Measurements from ENCODE around the gene CFAP45.

CFAP45 gene

GRCh38 chr1:159860456-159860855 lies 39.5 kb downstream of the CFAP45 start:
- intact Hi-C loops (cut with DNase I), result no loop called here
- DNase-seq, result no peak

GRCh38 chr1:159859767-159860322 lies 40.1 kb downstream of the CFAP45 start:
- intact Hi-C loops (cut with DNase I), result no loop called here
- no peak for DNase-seq

DNA sequence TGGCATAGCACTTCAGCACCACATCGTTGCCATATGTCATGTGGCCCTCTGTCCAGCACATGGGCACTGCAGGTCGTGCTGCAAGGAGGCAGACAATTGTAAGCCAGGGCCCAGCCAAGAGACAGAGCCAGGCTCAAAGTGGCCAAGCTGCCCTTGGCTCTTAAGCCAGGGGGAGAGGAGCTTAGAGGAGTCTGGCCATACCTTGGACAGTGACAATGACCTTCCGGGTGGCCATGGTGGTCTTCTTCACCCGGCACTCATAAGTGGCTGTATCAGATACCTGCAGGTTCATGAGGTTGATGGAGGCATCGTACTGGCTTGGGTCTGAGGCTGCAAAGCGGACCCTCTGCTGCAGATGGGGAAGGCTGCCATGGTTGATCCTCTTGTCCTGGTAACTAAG lies 42.1 kb downstream of the CFAP45 start:
- DNase-seq, result no peak
- intact Hi-C loops (cut with DNase I), result no loop called here

DNA sequence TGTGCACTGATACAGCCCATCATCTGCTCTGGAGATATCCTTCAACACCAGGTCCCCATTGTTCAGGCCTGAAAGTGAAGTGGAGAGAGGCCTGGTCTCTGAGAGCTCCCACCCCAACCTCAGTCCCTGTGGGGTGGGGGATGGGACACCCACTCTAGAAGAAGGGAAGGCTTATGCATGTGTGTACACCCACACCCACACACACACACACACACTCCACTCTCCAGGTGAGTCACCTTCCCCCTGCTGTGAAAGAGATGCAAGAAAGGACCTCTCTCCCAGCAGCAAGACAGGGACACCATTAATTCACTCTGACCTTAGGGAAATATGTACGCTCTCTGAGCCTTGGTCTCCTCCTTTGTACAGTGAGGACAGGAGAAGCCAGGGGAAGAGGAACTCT lies 43.4 kb downstream of the CFAP45 start:
- no peak for DNase-seq
- intact Hi-C loops (cut with DNase I), result no loop called here

- intact Hi-C loops (cut with DNase I), result no loop called here
- no peak for DNase-seq
These were observed 44.3 kb downstream of the CFAP45 start for GRCh38 chr1:159855709-159856108.

DNA sequence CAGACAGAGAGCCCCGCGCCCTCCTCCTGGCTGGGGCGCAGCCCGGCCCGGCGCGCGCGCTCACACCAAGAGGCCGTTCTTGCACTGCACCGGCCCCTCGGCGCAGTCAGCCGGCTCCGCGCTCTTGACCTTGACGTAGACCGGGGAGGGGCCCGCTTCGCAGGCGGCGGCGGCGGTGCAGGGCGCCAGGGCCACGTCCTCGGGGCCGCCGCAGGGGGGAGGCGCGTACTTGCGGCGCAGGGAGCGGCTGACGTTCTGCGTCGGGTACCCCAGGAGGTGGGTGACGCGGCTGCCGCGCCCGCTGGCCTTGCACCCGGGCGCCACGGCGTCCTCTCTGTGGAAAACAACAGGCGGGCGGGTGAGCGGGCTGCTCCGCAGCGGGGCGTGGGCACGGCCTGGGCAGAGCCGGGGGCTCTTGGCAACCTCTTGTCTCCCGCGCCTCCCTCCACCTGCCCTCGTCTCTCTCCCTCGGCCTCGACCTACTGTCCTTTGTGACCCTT lies 45.2 kb downstream of the CFAP45 start:
- intact Hi-C loops (cut with DNase I), result loop anchor here (1.0 to 5.0 kb wide), 2 partner anchors 57 to 74 kb away; partner anchors contain the start of gene DUSP23
- DNase-seq, result peak; percentile 48 to 97 (median 80)

DNA sequence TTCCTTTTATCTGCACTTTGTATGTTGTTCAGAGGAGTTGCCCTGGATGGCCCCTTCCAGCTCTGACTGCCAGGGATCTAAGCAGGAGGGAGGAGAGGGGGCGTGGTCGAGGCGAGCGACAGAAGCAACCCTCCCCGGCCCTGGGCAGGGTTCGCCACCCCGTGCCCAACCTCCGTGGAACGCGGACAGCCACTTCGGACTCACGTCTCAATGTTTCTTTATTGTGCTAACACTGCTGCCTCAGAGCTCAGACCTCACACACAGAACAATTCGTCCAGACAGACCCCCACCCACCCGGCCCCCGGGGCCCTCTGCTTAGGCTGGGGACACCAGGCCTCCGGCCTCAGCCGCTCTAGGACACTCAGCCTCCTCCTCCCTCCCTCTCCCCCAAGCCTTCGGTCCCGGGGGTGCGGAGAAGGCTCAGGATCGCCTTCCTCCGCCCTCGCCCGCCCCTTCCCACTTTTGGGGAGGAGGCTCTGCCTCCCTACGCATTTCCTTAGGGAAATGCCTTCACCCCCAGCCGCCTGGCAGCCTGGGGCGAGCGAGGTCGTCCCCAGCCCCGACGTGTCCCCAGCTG lies 45.8 kb downstream of the CFAP45 start:
- intact Hi-C loops (cut with DNase I), result loop anchor here (1.0 to 5.0 kb wide), 2 partner anchors 57 to 74 kb away; partner anchors contain the start of gene DUSP23
- DNase-seq, result peak; percentile 38 to 93 (median 64)

DNA sequence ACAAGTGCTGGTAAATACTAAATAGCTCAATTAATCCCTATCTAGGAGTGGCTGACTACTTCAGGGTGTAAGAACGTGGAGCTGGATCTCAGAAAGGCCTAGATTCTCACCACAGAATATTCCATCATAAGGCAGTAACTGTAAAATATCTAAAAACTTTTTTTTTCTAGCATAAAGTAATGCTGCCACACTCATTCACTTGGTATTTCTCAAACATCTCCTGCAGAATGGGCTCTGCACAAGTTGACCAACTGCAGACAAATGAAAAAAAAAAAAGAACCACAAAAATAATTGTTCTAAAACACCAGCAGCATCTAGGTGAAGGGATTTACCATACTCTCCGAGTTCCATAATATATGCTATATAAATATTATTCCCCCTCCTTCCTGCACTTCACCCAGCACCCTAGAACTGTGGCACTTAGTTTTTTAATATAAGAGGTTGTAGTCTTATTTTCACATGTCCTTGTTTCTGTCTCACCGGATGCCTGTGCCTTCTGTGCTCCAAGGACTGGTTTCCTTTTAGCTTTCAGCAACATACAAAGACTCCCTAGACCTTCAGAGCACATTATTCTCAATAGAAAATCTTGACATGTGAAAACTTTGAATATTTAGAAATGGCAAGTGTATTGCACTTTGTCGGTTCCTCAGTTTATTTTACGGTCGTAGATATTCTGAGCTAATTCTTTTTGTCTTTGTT lies 46.4 kb downstream of the CFAP45 start:
- DNase-seq, result no peak
- intact Hi-C loops (cut with DNase I), result loop anchor here (1.0 to 5.0 kb wide), 2 partner anchors 56 to 73 kb away; partner anchors contain the start of gene DUSP23

DNA sequence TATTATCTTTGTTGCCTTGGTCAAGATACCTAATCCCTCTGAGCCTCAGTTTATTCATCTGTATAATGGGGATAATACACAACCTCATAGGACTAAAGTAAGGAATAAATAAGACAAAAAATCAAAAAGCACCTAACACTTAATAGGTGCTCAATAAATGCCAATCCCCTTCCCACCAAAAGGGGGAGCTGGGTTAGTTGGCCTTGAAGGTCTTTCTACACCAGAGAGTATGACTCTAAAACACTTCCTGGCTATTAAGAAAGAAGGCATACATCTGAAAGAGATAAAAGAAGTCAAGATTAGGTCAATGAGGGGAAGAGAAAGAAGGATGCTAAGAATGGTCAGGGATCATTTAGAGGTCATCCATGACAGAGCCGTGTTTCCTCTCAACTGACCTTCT lies 48.6 kb downstream of the CFAP45 start:
- intact Hi-C loops (cut with DNase I), result loop anchor here (5.0 kb wide), 1 partner anchor 54 kb away; no protein-coding TSS in a partner anchor
- no peak for DNase-seq

DNA sequence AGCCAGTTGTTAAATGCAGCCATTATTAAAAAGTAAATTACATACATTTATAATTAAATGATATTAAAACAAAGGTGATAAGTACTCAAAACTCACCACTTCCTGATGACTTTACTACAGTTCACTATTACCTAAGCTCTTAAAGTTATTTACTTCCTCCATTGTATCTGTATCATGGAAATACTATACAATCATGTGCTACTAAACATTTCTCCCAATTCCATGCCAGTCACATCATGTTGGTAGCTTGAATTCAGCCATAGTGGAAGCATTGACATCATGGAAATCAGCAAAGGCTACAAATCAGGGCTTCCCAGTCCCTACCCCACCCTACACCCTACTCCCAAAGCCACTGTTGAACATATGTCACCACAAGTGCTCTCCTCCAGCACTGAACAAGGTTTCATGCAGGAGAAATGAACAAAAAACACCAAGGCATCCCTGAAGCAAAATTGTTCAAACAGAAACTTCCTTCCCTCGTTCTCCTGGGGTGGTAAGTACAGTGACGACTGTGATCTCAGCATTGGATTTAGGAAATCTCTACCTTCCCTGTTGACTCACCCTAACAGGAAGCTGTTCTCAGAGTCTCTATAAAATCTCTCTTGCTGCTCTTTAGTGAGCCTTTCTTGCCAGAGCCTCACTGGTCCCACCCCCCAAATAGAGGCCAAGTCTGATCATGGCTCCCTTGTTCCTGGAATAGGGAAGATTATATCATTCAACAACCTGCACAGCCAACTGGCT lies 50.2 kb downstream of the CFAP45 start:
- intact Hi-C loops (cut with DNase I), result loop anchor here (5.0 kb wide), 1 partner anchor 52 kb away; no protein-coding TSS in a partner anchor
- DNase-seq, result no peak

DNA sequence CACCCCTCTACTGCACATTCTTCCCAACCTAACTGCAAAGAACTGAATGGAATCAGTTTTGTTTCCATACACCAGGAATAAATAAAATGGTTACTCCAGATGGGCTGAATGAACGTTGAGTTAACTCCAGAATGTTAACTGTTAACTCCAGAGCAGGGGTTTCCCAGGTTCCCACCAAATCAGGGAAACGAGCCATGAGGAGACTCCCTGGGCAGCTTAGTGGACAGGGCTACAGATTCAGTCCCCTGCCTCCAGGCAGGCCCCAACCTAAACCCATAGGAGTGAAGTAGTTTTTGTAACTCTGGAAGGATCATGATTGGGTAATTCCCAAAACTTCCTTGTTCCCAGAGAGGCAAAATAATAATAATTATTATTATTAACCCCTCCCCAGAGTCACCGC lies 51.6 kb downstream of the CFAP45 start:
- intact Hi-C loops (cut with DNase I), result no loop called here
- DNase-seq, result no peak

- DNase-seq, result no peak
- intact Hi-C loops (cut with DNase I), result no loop called here
These were observed 52.7 kb downstream of the CFAP45 start for GRCh38 chr1:159847231-159847630.

DNA sequence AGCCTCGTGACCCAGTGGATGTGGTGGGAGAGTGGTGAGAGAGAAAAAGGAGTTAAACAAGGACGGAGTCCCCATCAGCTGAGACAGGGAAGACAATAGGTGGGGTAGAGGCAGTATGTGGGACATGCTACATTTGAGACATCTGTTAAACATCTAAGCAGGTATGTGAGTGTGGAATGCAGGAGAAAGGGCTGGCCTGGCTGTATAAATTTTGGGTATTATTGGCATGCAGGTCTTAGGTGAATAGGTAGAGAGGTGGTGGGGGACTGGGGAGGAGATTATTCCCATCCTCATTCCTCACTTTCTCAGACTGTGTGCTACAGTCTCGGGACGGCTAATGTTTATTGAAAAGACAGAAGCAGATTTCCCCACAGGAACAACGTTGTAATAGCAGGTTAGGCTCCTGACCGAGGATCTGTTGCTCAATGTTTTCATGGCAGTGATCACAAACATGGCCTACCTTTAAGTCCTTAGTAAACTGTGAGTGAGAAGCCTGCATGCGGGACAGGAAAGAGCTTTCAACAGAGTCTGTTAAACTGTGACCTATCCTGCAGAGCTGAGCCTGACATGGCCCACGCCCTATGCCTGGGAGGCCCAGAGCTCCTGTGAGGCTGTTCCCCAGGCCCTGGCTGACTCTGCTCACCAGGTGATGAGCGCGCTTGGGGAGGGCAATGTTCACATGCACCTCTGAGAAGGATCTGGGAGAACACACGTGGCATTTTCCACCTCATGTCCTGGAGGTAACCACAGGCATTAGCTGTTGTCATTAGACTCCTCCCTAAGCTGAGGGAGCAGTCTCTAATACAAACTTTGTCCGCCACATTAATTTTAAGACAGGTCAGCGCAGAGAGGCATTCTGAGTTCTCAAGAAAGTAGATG lies 54.0 kb downstream of the CFAP45 start:
- DNase-seq, result no peak

GRCh38 chr1:159843459-159843858 lies 56.5 kb downstream of the CFAP45 start:
- intact Hi-C loops (cut with DNase I), result no loop called here
- DNase-seq, result no peak

More for the DNA sequence above, 54.0 kb downstream of the CFAP45 start:
- intact Hi-C loops (cut with DNase I), result no loop called here

GRCh38 chr1:159841749-159842148 lies 58.2 kb downstream of the CFAP45 start:
- intact Hi-C loops (cut with DNase I), result no loop called here

GRCh38 chr1:159839116-159839849 lies 60.7 kb downstream of the CFAP45 start:
- DNase-seq, result no peak
- intact Hi-C loops (cut with DNase I), result no loop called here

More at GRCh38 chr1:159841749-159842148, 58.2 kb downstream of the CFAP45 start:
- DNase-seq, result no peak

- intact Hi-C loops (cut with DNase I), result no loop called here
- DNase-seq, result no peak
These were observed 61.2 kb downstream of the CFAP45 start for GRCh38 chr1:159838715-159839114.

DNA sequence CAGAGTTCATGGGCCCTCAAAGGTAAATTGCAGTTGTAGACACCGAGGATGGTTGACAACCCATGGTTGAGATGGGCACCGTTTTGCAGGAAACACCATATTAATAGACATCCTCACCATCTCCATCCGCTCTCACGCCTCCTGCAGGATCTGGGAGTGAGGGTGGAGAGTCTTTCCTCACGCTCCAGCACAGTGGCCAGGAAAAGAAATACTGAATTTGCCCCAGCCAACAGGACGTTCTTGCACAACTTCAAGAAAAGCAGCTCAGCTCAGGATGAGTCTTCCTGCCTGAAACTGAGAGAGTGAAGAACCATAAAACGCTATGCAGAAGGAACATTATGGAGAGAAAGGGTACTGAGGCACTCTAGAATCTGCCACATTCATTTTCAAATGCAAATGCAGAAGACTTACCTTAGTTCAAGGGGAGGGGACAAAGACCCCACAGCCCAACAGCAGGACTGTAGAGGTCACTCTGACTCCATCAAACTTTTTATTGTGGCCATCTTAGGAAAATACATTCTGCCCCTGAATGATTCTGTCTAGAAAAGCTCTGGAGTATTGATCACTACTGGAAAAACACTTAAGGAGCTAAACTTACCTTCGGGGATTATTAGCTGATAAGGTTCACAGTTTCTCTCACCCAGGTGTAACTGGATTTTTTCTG lies 64.0 kb downstream of the CFAP45 start:
- no peak for DNase-seq
- intact Hi-C loops (cut with DNase I), result no loop called here

GRCh38 chr1:159835356-159835755 lies 64.6 kb downstream of the CFAP45 start:
- intact Hi-C loops (cut with DNase I), result no loop called here

More at GRCh38 chr1:159835356-159835755, 64.6 kb downstream of the CFAP45 start:
- no peak for DNase-seq

Data from posterior cingulate gyrus (tissue), 11 donors.